H9 (cell line): Measurements from ENCODE around the gene FRY. TPM values are rescaled to one million over a fixed set of nuclear protein-coding genes. Genes with fewer than 3 reads are reported as not detected.

ENCODE experiments used
- DNase-seq: peaks from one replicate; pipeline ENCODE4 v3.0.0-alpha.2; 2017
- H2AFZ ChIP-seq: one replicate; pipeline ENCODE4 v1.6.1; 2013; ENCODE audit warnings: mild to moderate bottlenecking, low read length, control low read depth, moderate library complexity
- H2AK5ac ChIP-seq: 2 replicates; pipeline ENCODE4 v1.6.1; 2013; ENCODE audit warnings: low read length, control low read depth, mixed read lengths; ENCODE audit not compliant: insufficient read length
- H2BK120ac ChIP-seq: one replicate; pipeline ENCODE4 v1.6.1; 2013; ENCODE audit warnings: low read depth, mild to moderate bottlenecking, low read length, control low read depth, inconsistent platforms; ENCODE audit not compliant: poor library complexity, severe bottlenecking
- H2BK12ac ChIP-seq: 2 replicates; pipeline ENCODE4 v1.6.1; 2013; ENCODE audit warnings: low read length, control low read depth, mixed read lengths, low read depth; ENCODE audit not compliant: insufficient read length
- H2BK15ac ChIP-seq: 2 replicates; pipeline ENCODE4 v1.6.1; 2013; ENCODE audit warnings: low read depth, low read length, control low read depth
- H2BK20ac ChIP-seq: one replicate; pipeline ENCODE4 v1.6.1; 2013; ENCODE audit warnings: low read depth, mild to moderate bottlenecking, low read length, control low read depth, inconsistent platforms; ENCODE audit not compliant: poor library complexity, severe bottlenecking
- H2BK5ac ChIP-seq: 2 replicates; pipeline ENCODE4 v1.6.1; 2013; ENCODE audit warnings: low read length, control low read depth, mixed read lengths; ENCODE audit not compliant: insufficient read length
- H3K14ac ChIP-seq: 2 replicates; pipeline ENCODE4 v1.6.1; 2013; ENCODE audit warnings: low read length, control low read depth; ENCODE audit not compliant: insufficient read depth
- H3K18ac ChIP-seq: 2 replicates; pipeline ENCODE4 v1.6.1; 2013; ENCODE audit warnings: low read depth, mild to moderate bottlenecking, mixed read lengths, low read length, control low read depth; ENCODE audit not compliant: insufficient read length
- H3K23ac ChIP-seq: 2 replicates; pipeline ENCODE4 v1.6.1; 2013; ENCODE audit warnings: low read length, control low read depth, mixed read lengths, low read depth; ENCODE audit not compliant: insufficient read length
- H3K23me2 ChIP-seq: 2 replicates; pipeline ENCODE4 v1.6.1; 2013; ENCODE audit warnings: low read depth, mild to moderate bottlenecking, mixed read lengths, low read length, control low read depth; ENCODE audit not compliant: insufficient read length, poor library complexity, severe bottlenecking
- H3K27ac ChIP-seq: 2 replicates; pipeline ENCODE4 v1.5.1; 2013; ENCODE audit warnings: low read length, control low read depth, mixed read lengths, low read depth; ENCODE audit not compliant: insufficient read length
- H3K27me3 ChIP-seq: 2 replicates; pipeline ENCODE4 v1.6.1; 2013; ENCODE audit warnings: low read length, control low read depth, inconsistent platforms; ENCODE audit not compliant: insufficient read depth
- H3K4ac ChIP-seq: 2 replicates; pipeline ENCODE4 v1.6.1; 2013; ENCODE audit warnings: low read depth, mild to moderate bottlenecking, control low read depth, inconsistent platforms, low read length, moderate library complexity
- H3K4me1 ChIP-seq: 2 replicates; pipeline ENCODE4 v1.6.1; 2013; ENCODE audit warnings: low read length, control low read depth, inconsistent platforms; ENCODE audit not compliant: insufficient read depth
- H3K4me2 ChIP-seq: 2 replicates; pipeline ENCODE4 v1.6.1; 2013; ENCODE audit warnings: low read length, control low read depth, mixed read lengths; ENCODE audit not compliant: insufficient read length, insufficient read depth
- H3K56ac ChIP-seq: 2 replicates; pipeline ENCODE4 v1.6.1; 2013; ENCODE audit warnings: low read depth, mild to moderate bottlenecking, mixed read lengths, low read length, control low read depth; ENCODE audit not compliant: insufficient read length
- H3K79me1 ChIP-seq: 2 replicates; pipeline ENCODE4 v1.6.1; 2013; ENCODE audit warnings: low read depth, mild to moderate bottlenecking, moderate library complexity, low read length, control low read depth, inconsistent platforms; ENCODE audit not compliant: insufficient read depth, poor library complexity, severe bottlenecking
- H3K79me2 ChIP-seq: 2 replicates; pipeline ENCODE4 v1.6.1; 2013; ENCODE audit warnings: low read length, control low read depth, inconsistent platforms; ENCODE audit not compliant: insufficient read depth
- H3K9ac ChIP-seq: 2 replicates; pipeline ENCODE4 v1.6.1; 2013; ENCODE audit warnings: low read length, control low read depth, mixed read lengths; ENCODE audit not compliant: insufficient read length; ENCODE audit errors: extremely low read depth
- H3K9me3 ChIP-seq: one replicate; pipeline ENCODE4 v1.6.1; 2013; ENCODE audit warnings: low read depth, low read length, inconsistent platforms; ENCODE audit not compliant: control insufficient read depth
- H3T11ph ChIP-seq: one replicate; pipeline ENCODE4 v1.6.1; 2013; ENCODE audit warnings: mild to moderate bottlenecking, low read length, control low read depth, inconsistent platforms
- H4K20me1 ChIP-seq: one replicate; pipeline ENCODE4 v1.6.1; 2013; ENCODE audit not compliant: control insufficient read depth, insufficient read length, insufficient read depth
- H4K5ac ChIP-seq: 2 replicates; pipeline ENCODE4 v1.6.1; 2013; ENCODE audit warnings: low read depth, mild to moderate bottlenecking, mixed read lengths, low read length, control low read depth; ENCODE audit not compliant: insufficient read length
- H4K8ac ChIP-seq: replicated peaks from 2 replicates; pipeline ENCODE4 v1.6.1; 2013; ENCODE audit warnings: low read length, control low read depth, mixed read lengths, low read depth; ENCODE audit not compliant: insufficient read length
- H4K91ac ChIP-seq: 2 replicates; pipeline ENCODE4 v1.6.1; 2013; ENCODE audit warnings: low read depth, mild to moderate bottlenecking, moderate library complexity, mixed read lengths, low read length, control low read depth; ENCODE audit not compliant: insufficient read length
- H3K27ac Mint-ChIP-seq, 3 experiments: 2 replicates in 2 of 3; 3 replicates in 1 of 3; pipeline ENCODE4 v1.8.0; 2020 to 2021; ENCODE audit warnings: mixed read lengths in 3 of 3, mild to moderate bottlenecking in 1 of 3, moderate library complexity in 1 of 3
- H3K27me3 Mint-ChIP-seq: 2 replicates; pipeline ENCODE4 v1.8.0; 2021; ENCODE audit warnings: low read depth, mild to moderate bottlenecking, moderate library complexity, mixed read lengths
- H3K36me3 Mint-ChIP-seq, 3 experiments: 2 replicates in 2 of 3; 3 replicates in 1 of 3; pipeline ENCODE4 v1.8.0; 2020 to 2021; ENCODE audit warnings: low read depth in 3 of 3, mixed read lengths in 3 of 3; ENCODE audit not compliant: insufficient read depth in 1 of 3
- H3K4me1 Mint-ChIP-seq, 2 experiments: 2 replicates each; pipeline ENCODE4 v1.8.0; 2020; ENCODE audit warnings: mixed read lengths in 2 of 2
- H3K4me3 Mint-ChIP-seq, 2 experiments: 2 replicates in 1 of 2; 3 replicates in 1 of 2; pipeline ENCODE4 v1.8.0; 2020 to 2021; ENCODE audit warnings: mild to moderate bottlenecking in 2 of 2, mixed read lengths in 2 of 2, moderate library complexity in 1 of 2
- H3K9me3 Mint-ChIP-seq, 2 experiments: 2 replicates in 1 of 2; 3 replicates in 1 of 2; pipeline ENCODE4 v1.8.0; 2020; ENCODE audit warnings: mild to moderate bottlenecking in 2 of 2, mixed read lengths in 2 of 2, moderate library complexity in 1 of 2
- CTCF ChIP-seq: fragments of 200-600 bp; sonication (generic); conservative IDR thresholded peaks from 3 replicates; pipeline ENCODE4 v1.8.0; 2021; ENCODE audit warnings: antibody characterized with exemption, mild to moderate bottlenecking
- WGBS: extraction: QIAGEN DNeasy Blood & Tissue Kit; methylation state at CpG from one replicate; pipeline ENCODE4 v1.1.7; 2013; ENCODE audit warnings: missing lambda C conversion rate, low lambda C conversion rate, mixed read lengths; ENCODE audit not compliant: insufficient read length; ENCODE audit errors: extremely low coverage; 5-methylcytosine and 5-hydroxymethylcytosine counted together
- total RNA-seq: library from RNA; stranded (reverse); gene quantifications from 2 replicates; pipeline ENCODE4 v1.2.1, GENCODE V29; 2021

Gene FRY
- total RNA-seq, 1 experiment from 2014 or later = 5.2 TPM

DNA sequence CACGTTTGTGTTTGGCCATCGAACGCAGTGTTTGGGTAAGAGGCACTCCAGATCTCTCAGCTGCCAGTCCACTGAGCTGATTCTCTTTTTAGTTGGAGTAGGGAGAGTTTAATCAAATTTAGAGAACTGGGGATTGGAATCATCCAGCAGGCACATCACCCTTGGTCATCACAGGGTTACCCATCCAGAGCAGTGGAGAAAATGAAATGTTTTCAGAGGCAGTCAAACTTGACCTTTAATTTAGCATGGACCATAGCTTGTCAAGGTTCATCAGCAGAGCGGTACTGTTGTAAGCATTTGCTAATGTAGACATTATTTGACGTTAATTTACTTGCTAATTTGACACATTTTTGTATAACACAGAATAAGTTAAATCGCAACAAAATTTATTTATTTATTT lies 18.4 kb upstream of the FRY start:
- no peak for DNase-seq
- no peak overlapping the region for H4K5ac ChIP-seq
- no peaks in the 10 kb centered on the region for H3K9me3 ChIP-seq
- no peak overlapping the region for H2BK15ac ChIP-seq
- no peaks in the 10 kb centered on the region for H3K27me3 Mint-ChIP-seq
- no peaks in the 10 kb centered on the region for H3K27me3 ChIP-seq
- H3K4me2 ChIP-seq = no peak overlapping the region
- H3K79me1 ChIP-seq = no peaks in the 10 kb centered on the region
- H2BK5ac ChIP-seq = no peak overlapping the region
- H2BK120ac ChIP-seq = no peak overlapping the region
- no peak overlapping the region for H2AK5ac ChIP-seq
- no peaks in the 10 kb centered on the region for H3K36me3 Mint-ChIP-seq
- no peaks in the 10 kb centered on the region for H4K20me1 ChIP-seq
- H3K18ac ChIP-seq = no peak overlapping the region
- H3K27ac Mint-ChIP-seq = peak overlapping the region in 1 of 3 experiments; percentile 17; a peak in 2 of 7 replicates
- H3K56ac ChIP-seq = no peak overlapping the region
- H2BK20ac ChIP-seq = no peak overlapping the region
- H3K23me2 ChIP-seq = no peaks in the 10 kb centered on the region
- H4K91ac ChIP-seq = no peak overlapping the region
- no peaks in the 10 kb centered on the region for H3K79me2 ChIP-seq
- no peak overlapping the region for H3K27ac ChIP-seq
- no peaks in the 10 kb centered on the region; the same call in 1 of the 2 replicates for H3K4me1 ChIP-seq
- H2BK12ac ChIP-seq = no peak overlapping the region
- no peak overlapping the region for H2AFZ ChIP-seq
- H3K4ac ChIP-seq = no peak overlapping the region
- H3T11ph ChIP-seq = no peak overlapping the region
- H3K4me1 Mint-ChIP-seq = peaks cover 23 to 26% of the 10 kb centered on the region in 2 experiments
- no peak overlapping the region for H3K14ac ChIP-seq
- no peak for TF ChIP-seq CTCF
- WGBS = no CpG with 5 or more reads among the region's 6 CpGs
- no peak overlapping the region for H4K8ac ChIP-seq
- no peaks in the 10 kb centered on the region for H3K9me3 Mint-ChIP-seq
- no peak overlapping the region for H3K23ac ChIP-seq
- H3K9ac ChIP-seq = no peak overlapping the region
- H3K4me3 Mint-ChIP-seq = no peak overlapping the region
